ENCODE results near the gene C6orf120. TPM values are rescaled to one million over a fixed set of nuclear protein-coding genes. Genes with fewer than 3 reads are reported as not detected.

Gene C6orf120
- total RNA-seq, 1 experiment from 2014 or later, result 31.5 TPM

DNA sequence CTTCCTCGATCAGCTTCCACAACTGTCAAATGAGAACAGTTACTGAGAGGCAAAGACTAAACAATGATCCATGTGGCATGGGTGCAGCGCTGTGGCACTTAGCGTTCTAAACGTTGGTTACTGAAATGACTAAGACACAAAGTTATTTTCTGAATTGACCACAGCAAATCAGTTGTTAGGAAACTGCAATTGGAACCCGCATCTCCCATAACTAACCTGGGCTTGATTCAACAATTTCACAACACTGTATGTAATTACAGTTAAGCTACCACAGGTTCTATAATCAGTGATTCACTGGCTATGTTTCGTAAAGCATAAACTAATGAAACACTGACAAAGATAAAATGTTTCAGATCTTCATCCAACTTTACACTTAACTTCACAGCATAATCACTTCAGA, 12.6 kb upstream of the C6orf120 start:
- H3K4me1 ChIP-seq (ENCODE audit: control insufficient read depth, insufficient read depth, low read length), result no peaks in the 10 kb centered on the region
- ChIA-PET POLR2A (no interaction called here), CTCF (no interaction called here)
- DNase-seq (ENCODE audit: low read depth, low spot score) (no peak), ATAC-seq (no peak)
- H3K27me3 ChIP-seq (ENCODE audit: control insufficient read depth, insufficient read depth, low read length), result no peaks in the 10 kb centered on the region
- H3K4me3 ChIP-seq (ENCODE audit: low read depth in 2 of 2, low read length in 2 of 2), result no peak overlapping the region
- in situ Hi-C loops (cut with HindIII; ENCODE audit: low pct_unique_long_range_greater_than_20kb, low sequenced_read_pairs) (no loop called here), intact Hi-C loops (cut with micrococcal nuclease; ENCODE audit: unreplicated experiment) (no loop called here)
- BruUV-seq (replicated peaks), result no TSS peak
- H3K27ac ChIP-seq (ENCODE audit: low read length), result no peak overlapping the region
- peaks cover 10% of the 10 kb centered on the region; the same call in 1 of the 2 replicates for H3K36me3 ChIP-seq (ENCODE audit: control insufficient read depth, insufficient read depth, low read length)
- TF ChIP-seq SIN3A (IDR thresholded peaks at IDR 0.05; ENCODE audit: borderline replicate concordance, insufficient read depth, low read depth, low read length) (no peak), TCF7L2 (IDR thresholded peaks at IDR 0.05; ENCODE audit: low read depth, low read length) (no peak), POLR2AphosphoS5 (IDR thresholded peaks at IDR 0.05; ENCODE audit: low read depth, low read length) (no peak)
- TF ChIP-seq, protein P1, sequence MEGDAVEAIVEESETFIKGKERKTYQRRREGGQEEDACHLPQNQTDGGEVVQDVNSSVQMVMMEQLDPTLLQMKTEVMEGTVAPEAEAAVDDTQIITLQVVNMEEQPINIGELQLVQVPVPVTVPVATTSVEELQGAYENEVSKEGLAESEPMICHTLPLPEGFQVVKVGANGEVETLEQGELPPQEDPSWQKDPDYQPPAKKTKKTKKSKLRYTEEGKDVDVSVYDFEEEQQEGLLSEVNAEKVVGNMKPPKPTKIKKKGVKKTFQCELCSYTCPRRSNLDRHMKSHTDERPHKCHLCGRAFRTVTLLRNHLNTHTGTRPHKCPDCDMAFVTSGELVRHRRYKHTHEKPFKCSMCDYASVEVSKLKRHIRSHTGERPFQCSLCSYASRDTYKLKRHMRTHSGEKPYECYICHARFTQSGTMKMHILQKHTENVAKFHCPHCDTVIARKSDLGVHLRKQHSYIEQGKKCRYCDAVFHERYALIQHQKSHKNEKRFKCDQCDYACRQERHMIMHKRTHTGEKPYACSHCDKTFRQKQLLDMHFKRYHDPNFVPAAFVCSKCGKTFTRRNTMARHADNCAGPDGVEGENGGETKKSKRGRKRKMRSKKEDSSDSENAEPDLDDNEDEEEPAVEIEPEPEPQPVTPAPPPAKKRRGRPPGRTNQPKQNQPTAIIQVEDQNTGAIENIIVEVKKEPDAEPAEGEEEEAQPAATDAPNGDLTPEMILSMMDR (IDR thresholded peaks at IDR 0.05), result no peak
- TF ChIP-seq, protein P2, sequence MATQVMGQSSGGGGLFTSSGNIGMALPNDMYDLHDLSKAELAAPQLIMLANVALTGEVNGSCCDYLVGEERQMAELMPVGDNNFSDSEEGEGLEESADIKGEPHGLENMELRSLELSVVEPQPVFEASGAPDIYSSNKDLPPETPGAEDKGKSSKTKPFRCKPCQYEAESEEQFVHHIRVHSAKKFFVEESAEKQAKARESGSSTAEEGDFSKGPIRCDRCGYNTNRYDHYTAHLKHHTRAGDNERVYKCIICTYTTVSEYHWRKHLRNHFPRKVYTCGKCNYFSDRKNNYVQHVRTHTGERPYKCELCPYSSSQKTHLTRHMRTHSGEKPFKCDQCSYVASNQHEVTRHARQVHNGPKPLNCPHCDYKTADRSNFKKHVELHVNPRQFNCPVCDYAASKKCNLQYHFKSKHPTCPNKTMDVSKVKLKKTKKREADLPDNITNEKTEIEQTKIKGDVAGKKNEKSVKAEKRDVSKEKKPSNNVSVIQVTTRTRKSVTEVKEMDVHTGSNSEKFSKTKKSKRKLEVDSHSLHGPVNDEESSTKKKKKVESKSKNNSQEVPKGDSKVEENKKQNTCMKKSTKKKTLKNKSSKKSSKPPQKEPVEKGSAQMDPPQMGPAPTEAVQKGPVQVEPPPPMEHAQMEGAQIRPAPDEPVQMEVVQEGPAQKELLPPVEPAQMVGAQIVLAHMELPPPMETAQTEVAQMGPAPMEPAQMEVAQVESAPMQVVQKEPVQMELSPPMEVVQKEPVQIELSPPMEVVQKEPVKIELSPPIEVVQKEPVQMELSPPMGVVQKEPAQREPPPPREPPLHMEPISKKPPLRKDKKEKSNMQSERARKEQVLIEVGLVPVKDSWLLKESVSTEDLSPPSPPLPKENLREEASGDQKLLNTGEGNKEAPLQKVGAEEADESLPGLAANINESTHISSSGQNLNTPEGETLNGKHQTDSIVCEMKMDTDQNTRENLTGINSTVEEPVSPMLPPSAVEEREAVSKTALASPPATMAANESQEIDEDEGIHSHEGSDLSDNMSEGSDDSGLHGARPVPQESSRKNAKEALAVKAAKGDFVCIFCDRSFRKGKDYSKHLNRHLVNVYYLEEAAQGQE (IDR thresholded peaks at IDR 0.05; ENCODE audit: insufficient read depth in 1 of 2, low read depth in 2 of 2, low read length in 1 of 2), result no peak
- peaks cover 13% of the 10 kb centered on the region; the same call in 1 of the 2 replicates for H3K9me3 ChIP-seq (ENCODE audit: control insufficient read depth, insufficient read depth, low read depth, low read length)

DNA sequence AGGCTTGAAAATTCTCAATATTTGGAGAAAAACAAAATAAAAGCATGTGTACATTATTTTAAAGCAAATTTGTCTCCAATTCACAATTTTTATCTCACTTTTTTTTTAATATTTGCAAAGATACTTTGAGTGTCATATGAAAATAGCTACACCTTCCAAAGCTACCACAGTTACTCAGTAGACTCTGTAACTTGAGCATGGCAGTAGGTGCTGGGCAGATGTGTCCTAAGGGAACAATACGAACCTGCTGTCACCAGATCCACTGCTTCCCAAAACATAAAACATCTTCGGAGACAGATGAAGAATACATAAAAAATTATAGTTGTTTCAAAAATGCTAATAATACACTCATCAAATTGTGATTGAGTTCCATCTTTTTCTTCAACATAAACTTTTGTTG, 10.7 kb upstream of the C6orf120 start:
- peaks cover 5% of the 10 kb centered on the region; the same call in 1 of the 2 replicates for H3K9me3 ChIP-seq (ENCODE audit: control insufficient read depth, insufficient read depth, low read depth, low read length)
- ATAC-seq, result no peak
- peaks cover 6% of the 10 kb centered on the region; the same call in 1 of the 2 replicates for H3K36me3 ChIP-seq (ENCODE audit: control insufficient read depth, insufficient read depth, low read length)
- ChIA-PET CTCF (no interaction called here), POLR2A (no interaction called here)
- H3K27ac ChIP-seq (ENCODE audit: low read length), result no peak overlapping the region
- intact Hi-C loops (cut with micrococcal nuclease; ENCODE audit: unreplicated experiment) (no loop called here), in situ Hi-C loops (cut with HindIII; ENCODE audit: low pct_unique_long_range_greater_than_20kb, low sequenced_read_pairs) (no loop called here)
- H3K4me1 ChIP-seq (ENCODE audit: control insufficient read depth, insufficient read depth, low read length), result no peaks in the 10 kb centered on the region
- no TSS peak for BruUV-seq (replicated peaks)
- DNase-seq (ENCODE audit: low read depth, low spot score), result no peak
- TF ChIP-seq SIN3A (IDR thresholded peaks at IDR 0.05; ENCODE audit: borderline replicate concordance, insufficient read depth, low read depth, low read length) (no peak), TCF7L2 (IDR thresholded peaks at IDR 0.05; ENCODE audit: low read depth, low read length) (no peak), POLR2AphosphoS5 (IDR thresholded peaks at IDR 0.05; ENCODE audit: low read depth, low read length) (no peak)
- TF ChIP-seq, protein P2 (IDR thresholded peaks at IDR 0.05; ENCODE audit: insufficient read depth in 1 of 2, low read depth in 2 of 2, low read length in 1 of 2), result no peak
- TF ChIP-seq, protein P1 (IDR thresholded peaks at IDR 0.05), result no peak
- H3K27me3 ChIP-seq (ENCODE audit: control insufficient read depth, insufficient read depth, low read length), result no peaks in the 10 kb centered on the region
- H3K4me3 ChIP-seq (ENCODE audit: low read depth in 2 of 2, low read length in 2 of 2), result no peak overlapping the region

All from Panc1 (cell line).